ENCODE results near the gene RTF2.

DNA sequence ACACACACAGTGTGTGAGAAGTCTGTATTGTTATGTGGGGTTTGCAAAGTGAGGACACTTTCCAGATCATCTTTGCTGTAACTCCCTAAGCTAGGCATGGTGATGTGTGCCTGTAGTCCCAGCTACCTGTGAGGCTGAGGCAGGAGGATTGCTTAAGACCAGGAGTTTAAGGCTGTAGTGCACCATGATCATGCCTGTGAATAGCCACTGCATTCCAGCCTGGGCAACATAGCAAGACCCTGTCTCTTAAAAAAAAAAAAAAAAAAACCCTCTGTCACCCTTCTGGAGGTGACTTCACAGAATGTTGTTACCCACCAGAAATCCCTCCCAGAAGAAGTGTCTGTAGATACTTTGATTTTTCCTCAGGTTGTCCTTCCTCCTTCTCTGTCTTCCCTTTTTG is 41.5 kb upstream of the RTF2 start:
- TF ChIP-seq HMGXB4 (CRISPR knock-in tag; IDR thresholded peaks at IDR 0.05; ENCODE audit: borderline replicate concordance in 1 of 2, low read depth in 1 of 2) (no peak), SP140L (CRISPR knock-in tag; IDR thresholded peaks at IDR 0.05; ENCODE audit: borderline replicate concordance) (no peak), MAFK (conservative IDR thresholded peaks at IDR 0.05 in 1 of 2, IDR thresholded peaks at IDR 0.05 in 1 of 2; ENCODE audit: low read length in 2 of 2) (no peak), TGIF2 (CRISPR knock-in tag; IDR thresholded peaks at IDR 0.05) (no peak), MZF1 (CRISPR knock-in tag; IDR thresholded peaks at IDR 0.05; ENCODE audit: borderline replicate concordance) (no peak), ERF (CRISPR knock-in tag; IDR thresholded peaks at IDR 0.05) (no peak), RORA (CRISPR knock-in tag; IDR thresholded peaks at IDR 0.05) (no peak), ZNF589 (CRISPR knock-in tag; conservative IDR thresholded peaks at IDR 0.05) (no peak), TBX2 (CRISPR knock-in tag; IDR thresholded peaks at IDR 0.05; ENCODE audit: borderline replicate concordance) (no peak)
